Stimulated activated CD8-positive, alpha-beta memory T cell treated with anti-CD3 and anti-CD28 coated beads, Interleukin-4, amount 100 ng/mL, for 4 hours (primary cell): ENCODE data around the gene LBP.
"Not testable (repeated sequence)": the region's sequence is repeated elsewhere in the genome, so short reads cannot be mapped to it uniquely, and the experiment has no call there.

ENCODE experiments used
- DNase-seq, 2 donors: peaks; one replicate each; pipeline ENCODE4 v3.0.0-alpha.2; 2020; ENCODE audit warnings: low read depth in 2 of 2, low spot score in 1 of 2

The LBP gene

GRCh38 chr20:38345643-38346042, 639 bp upstream of the LBP start:
- DNase-seq = no peak

- DNase-seq = no peak
These were observed 459 bp downstream of the LBP start for GRCh38 chr20:38346741-38347140.

GRCh38 chr20:38349856-38350255, 3.6 kb downstream of the LBP start:
- no peak for DNase-seq

- DNase-seq = no peak
These were observed 4.8 kb downstream of the LBP start for GRCh38 chr20:38350879-38351775.

- no peak for DNase-seq
These were observed 7.0 kb downstream of the LBP start for GRCh38 chr20:38353316-38353715.

GRCh38 chr20:38354227-38354626, 7.9 kb downstream of the LBP start:
- no peak for DNase-seq

GRCh38 chr20:38355161-38356012, 9.1 kb downstream of the LBP start:
- no peak for DNase-seq

- no peak for DNase-seq
These were observed 11.4 kb downstream of the LBP start for GRCh38 chr20:38357653-38358207.

GRCh38 chr20:38358556-38358955, 12.3 kb downstream of the LBP start:
- no peak for DNase-seq

- no peak for DNase-seq
These were observed 16.9 kb downstream of the LBP start for GRCh38 chr20:38363004-38363747.

- no peak for DNase-seq
These were observed 23.1 kb downstream of the LBP start for GRCh38 chr20:38369389-38369788.

GRCh38 chr20:38372806-38373205, 26.5 kb downstream of the LBP start:
- no peak for DNase-seq

- no peak for DNase-seq
These were observed 27.1 kb downstream of the LBP start for GRCh38 chr20:38373231-38373867.

GRCh38 chr20:38373898-38374297, 27.6 kb downstream of the LBP start:
- no peak for DNase-seq

GRCh38 chr20:38377039-38377685, 30.9 kb downstream of the LBP start:
- DNase-seq = no peak

- not testable (repeated sequence) for DNase-seq
These were observed 31.6 kb downstream of the LBP start for GRCh38 chr20:38377838-38378237.

- DNase-seq = no peak
These were observed 36.9 kb downstream of the LBP start for GRCh38 chr20:38383147-38383546.

- DNase-seq = no peak
These were observed 39.7 kb downstream of the LBP start for GRCh38 chr20:38386004-38386403.

GRCh38 chr20:38386851-38387250, 40.6 kb downstream of the LBP start:
- no peak for DNase-seq

GRCh38 chr20:38387953-38388352, 41.7 kb downstream of the LBP start:
- DNase-seq = no peak
